Measurements from ENCODE around the gene UROS. TPM values are rescaled to one million over a fixed set of nuclear protein-coding genes. Genes with fewer than 3 reads are reported as not detected.

Gene UROS
- total RNA-seq, 1 donor from 2014 or later, result 64.6 TPM

DNA sequence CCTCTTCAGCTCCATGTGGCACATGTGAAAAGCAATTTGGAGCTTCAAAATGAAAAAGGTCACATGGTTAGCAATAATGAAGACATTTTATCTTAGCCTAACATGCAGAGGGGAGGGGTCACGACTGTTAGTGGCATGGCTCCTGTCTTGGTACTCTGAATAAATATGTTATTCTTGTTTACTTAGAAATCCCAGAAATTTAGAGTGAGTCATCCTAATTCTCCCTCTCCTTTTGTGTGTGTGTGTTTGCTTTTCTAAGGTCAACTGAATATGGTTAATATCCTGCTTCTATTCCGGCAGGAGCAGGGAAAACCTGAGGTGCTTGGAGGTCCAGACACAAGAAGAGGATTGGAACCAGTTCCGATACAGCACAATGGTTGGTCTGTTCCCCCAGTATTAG is 17.9 kb upstream of the UROS start:
- FAIRE-seq, result no peak
- TF ChIP-seq, protein P1, sequence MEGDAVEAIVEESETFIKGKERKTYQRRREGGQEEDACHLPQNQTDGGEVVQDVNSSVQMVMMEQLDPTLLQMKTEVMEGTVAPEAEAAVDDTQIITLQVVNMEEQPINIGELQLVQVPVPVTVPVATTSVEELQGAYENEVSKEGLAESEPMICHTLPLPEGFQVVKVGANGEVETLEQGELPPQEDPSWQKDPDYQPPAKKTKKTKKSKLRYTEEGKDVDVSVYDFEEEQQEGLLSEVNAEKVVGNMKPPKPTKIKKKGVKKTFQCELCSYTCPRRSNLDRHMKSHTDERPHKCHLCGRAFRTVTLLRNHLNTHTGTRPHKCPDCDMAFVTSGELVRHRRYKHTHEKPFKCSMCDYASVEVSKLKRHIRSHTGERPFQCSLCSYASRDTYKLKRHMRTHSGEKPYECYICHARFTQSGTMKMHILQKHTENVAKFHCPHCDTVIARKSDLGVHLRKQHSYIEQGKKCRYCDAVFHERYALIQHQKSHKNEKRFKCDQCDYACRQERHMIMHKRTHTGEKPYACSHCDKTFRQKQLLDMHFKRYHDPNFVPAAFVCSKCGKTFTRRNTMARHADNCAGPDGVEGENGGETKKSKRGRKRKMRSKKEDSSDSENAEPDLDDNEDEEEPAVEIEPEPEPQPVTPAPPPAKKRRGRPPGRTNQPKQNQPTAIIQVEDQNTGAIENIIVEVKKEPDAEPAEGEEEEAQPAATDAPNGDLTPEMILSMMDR (IDR thresholded peaks at IDR 0.05; ENCODE audit: insufficient read depth, low read depth, low read length), result no peak
- TF ChIP-seq EZH2 (IDR thresholded peaks at IDR 0.05; ENCODE audit: insufficient read depth, low read length), result no peak
- peaks cover 4% of the 10 kb centered on the region for H3K4me1 ChIP-seq (ENCODE audit: insufficient read depth, low read length)
- Mint-ChIP-seq H3K27me3 (ENCODE audit: low read depth, unreplicated experiment) (no peaks in the 10 kb centered on the region), H3K9me3 (ENCODE audit: unreplicated experiment) (no peaks in the 10 kb centered on the region), H3K36me3 (ENCODE audit: low read depth, unreplicated experiment) (peaks cover 14% of the 10 kb centered on the region), H3K27ac (ENCODE audit: unreplicated experiment) (no peak overlapping the region), H3K4me1 (ENCODE audit: low read depth, unreplicated experiment) (peaks cover 9% of the 10 kb centered on the region), H3K4me3 (ENCODE audit: unreplicated experiment) (no peak overlapping the region)
- H2AFZ ChIP-seq (ENCODE audit: low read depth, low read length), result no peak overlapping the region
- H3K27me3 ChIP-seq (ENCODE audit: insufficient read depth, low read length), result no peaks in the 10 kb centered on the region
- peaks cover 32% of the 10 kb centered on the region for H3K36me3 ChIP-seq (ENCODE audit: insufficient read depth, low read length)
- no peak overlapping the region for H3K9ac ChIP-seq (ENCODE audit: low read length)
- peak; percentile 25 for DNase-seq (ENCODE audit: low read depth)
- peaks cover 21% of the 10 kb centered on the region for H4K20me1 ChIP-seq (ENCODE audit: insufficient read depth, low read length)
- peak overlapping the region; percentile 7 for H3K4me2 ChIP-seq (ENCODE audit: low read length)
- no peak overlapping the region for H3K4me3 ChIP-seq (ENCODE audit: insufficient read depth, low read depth, low read length)
- H3K9me3 ChIP-seq (ENCODE audit: insufficient read depth, low read depth, low read length), result no peaks in the 10 kb centered on the region
- no peaks in the 10 kb centered on the region for H3K79me2 ChIP-seq (ENCODE audit: insufficient read depth, low read length)
- H3K27ac ChIP-seq (ENCODE audit: low read depth, low read length), result no peak overlapping the region

DNA sequence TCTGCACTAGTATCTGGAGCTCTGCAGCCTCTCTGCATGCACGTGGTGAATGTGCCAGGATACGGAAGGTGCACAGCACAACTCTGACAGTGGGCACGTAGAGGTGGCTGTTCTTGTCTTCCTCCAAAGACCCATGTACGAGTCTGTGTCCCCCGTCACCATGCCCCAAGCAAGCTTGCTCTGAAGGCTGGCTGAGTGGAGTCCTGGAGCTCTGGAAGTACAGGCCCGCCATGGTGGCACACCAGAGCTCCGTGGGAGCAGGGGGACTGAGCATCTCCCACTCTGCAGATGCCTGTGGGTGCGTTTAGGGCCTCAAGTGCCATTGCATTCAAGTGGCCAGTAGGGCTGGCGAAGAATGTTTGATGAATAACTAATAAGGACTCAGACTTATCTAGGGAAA is 17.3 kb upstream of the UROS start:
- Histone ChIP-seq H3K9ac (ENCODE audit: low read length) (no peak overlapping the region), H3K36me3 (ENCODE audit: insufficient read depth, low read length) (peaks cover 32% of the 10 kb centered on the region), H3K9me3 (ENCODE audit: insufficient read depth, low read depth, low read length) (no peaks in the 10 kb centered on the region), H3K27ac (ENCODE audit: low read depth, low read length) (no peak overlapping the region), H3K4me1 (ENCODE audit: insufficient read depth, low read length) (peaks cover 4% of the 10 kb centered on the region), H3K27me3 (ENCODE audit: insufficient read depth, low read length) (no peaks in the 10 kb centered on the region), H2AFZ (ENCODE audit: low read depth, low read length) (no peak overlapping the region), H3K79me2 (ENCODE audit: insufficient read depth, low read length) (no peaks in the 10 kb centered on the region), H3K4me3 (ENCODE audit: insufficient read depth, low read depth, low read length) (no peak overlapping the region), H3K4me2 (ENCODE audit: low read length) (no peak overlapping the region), H4K20me1 (ENCODE audit: insufficient read depth, low read length) (peaks cover 21% of the 10 kb centered on the region)
- peaks cover 14% of the 10 kb centered on the region for H3K36me3 Mint-ChIP-seq (ENCODE audit: low read depth, unreplicated experiment)
- no peaks in the 10 kb centered on the region for H3K9me3 Mint-ChIP-seq (ENCODE audit: unreplicated experiment)
- TF ChIP-seq, protein P1 (IDR thresholded peaks at IDR 0.05; ENCODE audit: insufficient read depth, low read depth, low read length), result no peak
- no peak for TF ChIP-seq EZH2 (IDR thresholded peaks at IDR 0.05; ENCODE audit: insufficient read depth, low read length)
- DNase-seq (ENCODE audit: low read depth) (no peak), FAIRE-seq (no peak)
- H3K4me3 Mint-ChIP-seq (ENCODE audit: unreplicated experiment), result no peak overlapping the region
- no peaks in the 10 kb centered on the region for H3K27me3 Mint-ChIP-seq (ENCODE audit: low read depth, unreplicated experiment)
- peaks cover 9% of the 10 kb centered on the region for H3K4me1 Mint-ChIP-seq (ENCODE audit: low read depth, unreplicated experiment)
- no peak overlapping the region for H3K27ac Mint-ChIP-seq (ENCODE audit: unreplicated experiment)

DNA sequence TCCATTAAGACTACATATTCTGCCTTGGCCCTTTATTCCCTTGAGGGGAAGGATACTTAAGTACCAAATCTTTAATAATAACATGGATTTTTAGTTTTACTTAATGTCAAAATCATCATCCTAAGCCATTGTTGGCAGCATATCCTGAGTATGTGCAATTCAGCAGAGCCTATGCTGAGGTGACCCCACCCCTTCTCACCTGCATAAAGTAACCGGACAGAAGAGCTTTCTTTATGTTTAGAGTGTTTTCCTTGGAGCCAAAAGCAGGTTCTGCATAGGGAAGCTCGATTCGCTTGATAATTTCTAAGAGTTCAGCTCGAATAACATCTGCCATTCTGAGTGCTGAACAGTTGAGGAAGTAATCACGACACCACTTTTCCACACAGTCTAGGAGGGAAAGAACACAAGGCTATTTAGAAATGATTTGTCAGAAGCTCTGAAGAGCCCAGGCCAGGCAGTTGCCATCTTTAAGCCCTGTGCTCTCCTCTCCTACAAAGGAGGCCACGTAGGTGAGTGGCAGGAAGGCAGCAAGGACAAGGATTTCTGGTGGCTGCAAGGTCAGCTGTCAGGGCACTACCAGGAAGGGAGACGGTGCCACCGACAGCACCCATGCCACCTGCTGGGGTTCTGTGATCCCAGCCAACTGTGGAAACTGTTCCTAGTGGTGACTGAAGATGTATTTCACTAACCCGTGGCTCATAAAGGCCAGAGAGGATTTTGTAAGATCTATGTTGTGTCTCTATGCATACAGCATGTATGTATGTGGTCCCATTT is 15.9 kb upstream of the UROS start:
- no peak overlapping the region for H3K4me2 ChIP-seq (ENCODE audit: low read length)
- Mint-ChIP-seq H3K27ac (ENCODE audit: unreplicated experiment) (no peak overlapping the region), H3K36me3 (ENCODE audit: low read depth, unreplicated experiment) (peaks cover 15% of the 10 kb centered on the region), H3K4me3 (ENCODE audit: unreplicated experiment) (no peak overlapping the region), H3K27me3 (ENCODE audit: low read depth, unreplicated experiment) (no peaks in the 10 kb centered on the region), H3K9me3 (ENCODE audit: unreplicated experiment) (no peaks in the 10 kb centered on the region), H3K4me1 (ENCODE audit: low read depth, unreplicated experiment) (peaks cover 8% of the 10 kb centered on the region)
- H4K20me1 ChIP-seq (ENCODE audit: insufficient read depth, low read length), result peaks cover 18% of the 10 kb centered on the region
- no peak for TF ChIP-seq EZH2 (IDR thresholded peaks at IDR 0.05; ENCODE audit: insufficient read depth, low read length)
- H3K36me3 ChIP-seq (ENCODE audit: insufficient read depth, low read length), result peaks cover 32% of the 10 kb centered on the region
- H3K9ac ChIP-seq (ENCODE audit: low read length), result no peak overlapping the region
- no peak overlapping the region for H3K4me3 ChIP-seq (ENCODE audit: insufficient read depth, low read depth, low read length)
- no peak for DNase-seq (ENCODE audit: low read depth)
- H2AFZ ChIP-seq (ENCODE audit: low read depth, low read length), result no peak overlapping the region
- H3K79me2 ChIP-seq (ENCODE audit: insufficient read depth, low read length), result no peaks in the 10 kb centered on the region
- H3K4me1 ChIP-seq (ENCODE audit: insufficient read depth, low read length), result peaks cover 4% of the 10 kb centered on the region
- H3K27ac ChIP-seq (ENCODE audit: low read depth, low read length), result no peak overlapping the region
- no peaks in the 10 kb centered on the region for H3K27me3 ChIP-seq (ENCODE audit: insufficient read depth, low read length)
- H3K9me3 ChIP-seq (ENCODE audit: insufficient read depth, low read depth, low read length), result no peaks in the 10 kb centered on the region
- no peak for FAIRE-seq

Data from astrocyte (in vitro differentiated cells and primary cell).